ENCODE data around the gene RANBP9. TPM values are rescaled to one million over a fixed set of nuclear protein-coding genes. Genes with fewer than 3 reads are reported as not detected.

Gene RANBP9
- total and polyA plus RNA-seq, 2 of the 13 experiments (the other 11 are each of a cell fraction or from before 2014, with no cell fraction given), result 26.6 to 30.6 TPM

DNA sequence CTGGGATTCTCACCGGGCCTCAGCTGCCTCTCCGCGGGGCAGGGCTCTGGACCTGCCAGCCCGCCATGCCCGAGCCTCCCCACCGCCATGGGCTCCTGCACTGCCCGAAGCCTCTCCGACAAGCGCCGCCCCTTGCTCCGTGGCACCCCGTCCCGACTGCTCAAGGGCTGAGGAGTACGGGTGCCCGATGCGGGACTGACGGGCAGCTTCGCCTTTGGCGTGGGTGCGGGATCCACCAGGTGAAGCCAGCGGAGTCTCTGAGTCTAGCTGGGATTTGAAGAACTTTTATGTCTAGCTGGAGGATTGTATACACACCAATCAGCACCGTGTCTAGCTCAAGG lies 5.3 kb upstream of the RANBP9 start:
- Histone ChIP-seq H3K27me3 (ENCODE audit: control insufficient read depth in 1 of 2, insufficient read depth in 2 of 2, low read length in 2 of 2) (no peaks in the 10 kb centered on the region), H3K36me3 (replicated peaks in 1 of 2; ENCODE audit: control insufficient read depth in 1 of 2, insufficient read depth in 2 of 2, low read length in 2 of 2) (no peaks in the 10 kb centered on the region), H3K4me2 (ENCODE audit: low read depth, low read length) (no peak overlapping the region), H3K9ac (ENCODE audit: insufficient read depth, low read depth, low read length) (no peak overlapping the region), H2AFZ (ENCODE audit: low read length) (no peak overlapping the region), H4K20me1 (ENCODE audit: insufficient read depth, low read length) (no peaks in the 10 kb centered on the region), H3K79me2 (ENCODE audit: insufficient read depth, low read length) (no peaks in the 10 kb centered on the region), H3K4me1 (ENCODE audit: insufficient read depth, low read length) (peaks cover 29% of the 10 kb centered on the region), H3K4me3 (replicated peaks in 1 of 3; ENCODE audit: insufficient read depth in 1 of 3, low read depth in 2 of 3, low read length in 3 of 3) (no peak overlapping the region), H3K9me3 (ENCODE audit: low read length) (no peaks in the 10 kb centered on the region), H3K27ac (ENCODE audit: extremely low read length, insufficient read depth, low read length) (no peak overlapping the region)
- DNase-seq (ENCODE audit: low spot score) (no peak), FAIRE-seq (no peak), ATAC-seq (no peak)
- CTCF ChIA-PET (ENCODE audit: low intra/inter-chr PET ratio, low total read pairs), result no interaction called here
- no TSS peak for BruUV-seq (replicated peaks)
- TF ChIP-seq ZIK1 (CRISPR knock-in tag; IDR thresholded peaks at IDR 0.05; ENCODE audit: borderline replicate concordance, low read depth), result no peak
- 91% methylated on average over 17 of the region's 22 CpGs for WGBS (ENCODE audit: low lambda C conversion rate)
- intact Hi-C loops (cut with micrococcal nuclease; ENCODE audit: unreplicated experiment), result no loop called here
- POLR2A ChIA-PET, result no interaction called here
- in situ Hi-C loops (cut with HindIII; ENCODE audit: extremely low pct_ligation_motif_present, low pct_unique_long_range_greater_than_20kb), result no loop called here

DNA sequence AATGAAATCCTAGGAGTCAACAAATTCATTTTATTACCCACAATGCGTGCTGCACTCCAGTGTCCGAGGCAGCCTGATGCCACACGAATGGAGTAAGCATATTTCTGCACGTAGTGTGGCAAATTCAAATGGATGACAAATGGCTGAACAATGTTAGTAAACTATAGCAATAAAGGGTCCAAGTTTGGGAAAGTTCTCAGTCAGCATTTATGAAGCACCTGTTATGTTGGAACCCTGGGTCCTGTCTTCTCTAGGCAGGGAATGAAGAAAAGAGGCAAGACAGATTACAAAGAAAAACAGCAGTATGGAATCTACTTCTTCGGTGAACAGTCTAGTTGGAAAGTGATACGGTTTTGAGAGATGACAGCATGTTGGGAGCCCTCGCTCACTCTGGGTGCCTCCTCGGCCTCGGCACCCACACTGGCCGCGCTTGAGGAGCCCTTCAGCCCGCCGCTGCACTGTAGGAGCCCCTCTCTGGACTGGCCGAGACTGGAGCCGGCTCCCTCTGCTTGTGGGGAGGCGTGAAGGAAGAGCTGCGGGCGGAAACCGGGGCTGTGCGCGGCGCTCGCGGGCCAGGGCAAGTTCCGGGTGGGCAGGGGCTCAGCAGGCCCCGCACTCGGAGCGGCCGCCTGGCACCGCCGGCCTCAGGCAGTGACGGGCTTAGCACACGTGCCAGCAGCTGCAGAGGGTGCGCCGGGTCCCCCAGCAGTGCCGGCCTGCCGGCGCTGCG lies 4.8 kb upstream of the RANBP9 start:
- H4K20me1 ChIP-seq (ENCODE audit: insufficient read depth, low read length), result no peaks in the 10 kb centered on the region
- H3K27me3 ChIP-seq (ENCODE audit: control insufficient read depth in 1 of 2, insufficient read depth in 2 of 2, low read length in 2 of 2), result no peaks in the 10 kb centered on the region
- H3K79me2 ChIP-seq (ENCODE audit: insufficient read depth, low read length), result no peaks in the 10 kb centered on the region
- POLR2A ChIA-PET, result no interaction called here
- in situ Hi-C loops (cut with HindIII; ENCODE audit: extremely low pct_ligation_motif_present, low pct_unique_long_range_greater_than_20kb), result no loop called here
- no peak overlapping the region for H3K4me2 ChIP-seq (ENCODE audit: low read depth, low read length)
- BruUV-seq (replicated peaks), result no TSS peak
- no peak overlapping the region for H3K27ac ChIP-seq (ENCODE audit: extremely low read length, insufficient read depth, low read length)
- CTCF ChIA-PET (ENCODE audit: low intra/inter-chr PET ratio, low total read pairs), result no interaction called here
- H3K9ac ChIP-seq (ENCODE audit: insufficient read depth, low read depth, low read length), result no peak overlapping the region
- no peak overlapping the region for H2AFZ ChIP-seq (ENCODE audit: low read length)
- H3K9me3 ChIP-seq (ENCODE audit: low read length), result no peaks in the 10 kb centered on the region
- DNase-seq (ENCODE audit: low spot score) (no peak), ATAC-seq (no peak), FAIRE-seq (no peak)
- peaks cover 29% of the 10 kb centered on the region for H3K4me1 ChIP-seq (ENCODE audit: insufficient read depth, low read length)
- 93% methylated on average over 34 of the region's 39 CpGs for WGBS (ENCODE audit: low lambda C conversion rate)
- no peak overlapping the region for H3K4me3 ChIP-seq (replicated peaks in 1 of 3; ENCODE audit: insufficient read depth in 1 of 3, low read depth in 2 of 3, low read length in 3 of 3)
- intact Hi-C loops (cut with micrococcal nuclease; ENCODE audit: unreplicated experiment), result no loop called here
- TF ChIP-seq GZF1 (CRISPR knock-in tag; IDR thresholded peaks at IDR 0.05) (no peak), ZNF468 (CRISPR knock-in tag; IDR thresholded peaks at IDR 0.05) (no peak), ZFP90 (CRISPR knock-in tag; IDR thresholded peaks at IDR 0.05; ENCODE audit: borderline replicate concordance) (no peak), ZNF850 (CRISPR knock-in tag; conservative IDR thresholded peaks at IDR 0.05) (peak; percentile 70; the same call in 1 of the 2 replicates), ZSCAN21 (CRISPR knock-in tag; IDR thresholded peaks at IDR 0.05; ENCODE audit: borderline replicate concordance) (no peak), TOPORS (CRISPR knock-in tag; IDR thresholded peaks at IDR 0.05) (no peak), NR3C1 (CRISPR knock-in tag; IDR thresholded peaks at IDR 0.05) (no peak), ZNF557 (CRISPR knock-in tag; IDR thresholded peaks at IDR 0.05) (no peak), MAFF (IDR thresholded peaks at IDR 0.05; ENCODE audit: low read depth, low read length) (peak; percentile 70), MATR3 (CRISPR knock-in tag; IDR thresholded peaks at IDR 0.05) (no peak), MAFK (conservative IDR thresholded peaks at IDR 0.05 in 1 of 2, IDR thresholded peaks at IDR 0.05 in 1 of 2; ENCODE audit: low read length in 2 of 2) (peak; percentile 76 to 84)
- TF ChIP-seq, protein P1, sequence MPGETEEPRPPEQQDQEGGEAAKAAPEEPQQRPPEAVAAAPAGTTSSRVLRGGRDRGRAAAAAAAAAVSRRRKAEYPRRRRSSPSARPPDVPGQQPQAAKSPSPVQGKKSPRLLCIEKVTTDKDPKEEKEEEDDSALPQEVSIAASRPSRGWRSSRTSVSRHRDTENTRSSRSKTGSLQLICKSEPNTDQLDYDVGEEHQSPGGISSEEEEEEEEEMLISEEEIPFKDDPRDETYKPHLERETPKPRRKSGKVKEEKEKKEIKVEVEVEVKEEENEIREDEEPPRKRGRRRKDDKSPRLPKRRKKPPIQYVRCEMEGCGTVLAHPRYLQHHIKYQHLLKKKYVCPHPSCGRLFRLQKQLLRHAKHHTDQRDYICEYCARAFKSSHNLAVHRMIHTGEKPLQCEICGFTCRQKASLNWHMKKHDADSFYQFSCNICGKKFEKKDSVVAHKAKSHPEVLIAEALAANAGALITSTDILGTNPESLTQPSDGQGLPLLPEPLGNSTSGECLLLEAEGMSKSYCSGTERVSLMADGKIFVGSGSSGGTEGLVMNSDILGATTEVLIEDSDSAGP (CRISPR knock-in tag; IDR thresholded peaks at IDR 0.05; ENCODE audit: borderline replicate concordance), result 0 out of 2 replicates have a peak, but pooled peaks have one; percentile 28
- no peaks in the 10 kb centered on the region for H3K36me3 ChIP-seq (replicated peaks in 1 of 2; ENCODE audit: control insufficient read depth in 1 of 2, insufficient read depth in 2 of 2, low read length in 2 of 2)
